PC-9 (cell line): ENCODE measurements around the gene PCP4. TPM values are rescaled to one million over a fixed set of nuclear protein-coding genes. Genes with fewer than 3 reads are reported as not detected.

Experiments
- BruUV-seq: library from RNA; stranded (reverse); fragments of 400-500 nt; replicated peaks from 2 replicates; lab custom pipeline; 2021; lab: Mats Ljungman, UMichigan
- CTCF ChIA-PET: fragments of 300-600 bp; sonication (Branson Sonifier 250); formaldehyde crosslinking; loops from one replicate; lab custom pipeline; 2022; ENCODE audit warnings: antibody characterized with exemption; lab: Charles Lee
- POLR2A ChIA-PET: fragments of 300-600 bp; sonication (Branson Sonifier 250); formaldehyde crosslinking; loops from one replicate; lab custom pipeline; 2022; ENCODE audit warnings: antibody characterized with exemption; ENCODE audit not compliant: unreplicated experiment; lab: Charles Lee
- DNase-seq, 2 experiments: peaks; one replicate each; pipeline versions ENCODE4 v3.0.0 to v3.0.0-alpha.2; 2015 to 2022; ENCODE audit warnings: mixed read lengths in 1 of 2
- H2AFZ ChIP-seq: fragments of 200-600 bp; sonication (generic); 2 replicates; pipeline ENCODE4 v1.8.1; 2017; ENCODE audit warnings: antibody characterized with exemption
- H3F3A ChIP-seq: fragments of 200-600 bp; sonication (generic); 2 replicates; pipeline ENCODE4 v1.8.1; 2017; ENCODE audit warnings: antibody characterized with exemption, mild to moderate bottlenecking, low read depth; ENCODE audit not compliant: insufficient read depth
- H3K27ac ChIP-seq: fragments of 200-600 bp; sonication (generic); 2 replicates; pipeline ENCODE4 v1.6.1; 2016; ENCODE audit warnings: mixed run types
- H3K27me3 ChIP-seq: fragments of 200-600 bp; sonication (generic); 2 replicates; pipeline ENCODE4 v1.6.1; 2016; ENCODE audit warnings: low read depth, mixed run types; ENCODE audit not compliant: insufficient read depth
- H3K36me3 ChIP-seq: fragments of 200-600 bp; sonication (generic); 2 replicates; pipeline ENCODE4 v1.6.1; 2016; ENCODE audit warnings: low read depth, mixed run types
- H3K4me1 ChIP-seq: fragments of 200-600 bp; sonication (generic); replicated peaks from 2 replicates; pipeline ENCODE4 v1.6.1; 2016; ENCODE audit warnings: mixed run types; ENCODE audit not compliant: insufficient read depth
- H3K4me2 ChIP-seq: fragments of 200-600 bp; sonication (generic); 2 replicates; pipeline ENCODE4 v1.6.1; 2017; ENCODE audit warnings: mixed run types
- H3K4me3 ChIP-seq: fragments of 200-600 bp; sonication (generic); 2 replicates; pipeline ENCODE4 v1.6.1; 2016; ENCODE audit warnings: mixed run types
- H3K79me2 ChIP-seq: fragments of 200-600 bp; sonication (generic); 2 replicates; pipeline ENCODE4 v1.6.1; 2017; ENCODE audit warnings: low read depth, mixed run types
- H3K9me2 ChIP-seq: fragments of 200-600 bp; sonication (generic); 2 replicates; pipeline ENCODE4 v1.8.1; 2017; ENCODE audit warnings: mild to moderate bottlenecking; ENCODE audit not compliant: insufficient read depth
- H3K9me3 ChIP-seq: fragments of 200-600 bp; sonication (generic); 2 replicates; pipeline ENCODE4 v1.8.1; 2016; ENCODE audit warnings: low read depth; ENCODE audit not compliant: insufficient read depth
- H4K20me1 ChIP-seq: fragments of 200-600 bp; sonication (generic); 2 replicates; pipeline ENCODE4 v1.8.1; 2017; ENCODE audit not compliant: insufficient read depth
- EZH2 ChIP-seq: fragments of 200-600 bp; sonication (generic); IDR thresholded peaks from 2 replicates; pipeline ENCODE4 v1.8.0; 2017; ENCODE audit warnings: antibody characterized with exemption, low read depth
- intact Hi-C: fragments of 100-400 bp; cut with micrococcal nuclease; formaldehyde crosslinking; loops from one replicate; pipeline ENCODE4 v1.10.0; 2022; ENCODE audit not compliant: unreplicated experiment
- total RNA-seq: library from RNA; stranded (reverse); gene quantifications from 2 replicates; pipeline ENCODE4 v1.2.3, GENCODE V29; 2021
- TF ChIP-seq, protein P1 (sequence below): fragments of 200-600 bp; sonication (generic); conservative IDR thresholded peaks from 2 replicates; pipeline ENCODE4 v1.6.1; 2017; ENCODE audit warnings: mixed run types, antibody characterized with exemption, mild to moderate bottlenecking, moderate library complexity

Gene PCP4
- total RNA-seq, 1 experiment from 2014 or later: not detected

DNA sequence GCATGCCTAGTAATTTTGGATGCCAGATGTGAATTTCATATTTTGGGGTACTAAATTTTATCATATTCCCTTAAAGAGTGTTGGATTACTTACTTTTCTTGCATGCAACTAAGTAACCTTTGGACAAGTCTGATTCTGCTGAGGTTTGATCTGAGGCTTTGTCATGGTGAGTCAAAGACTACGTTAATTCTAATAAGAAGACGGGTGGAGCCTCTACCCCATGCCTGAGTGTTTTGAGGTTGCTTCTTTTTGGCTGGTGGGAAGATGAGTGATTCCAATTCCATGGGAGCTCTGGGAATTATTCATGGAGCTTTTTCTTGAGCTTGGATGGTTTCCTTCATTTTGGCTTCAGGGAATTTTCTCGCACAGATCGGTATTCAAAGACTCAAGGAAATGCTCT is 11.6 kb upstream of the PCP4 start:
- DNase-seq: no peak
- TF ChIP-seq, protein P1, sequence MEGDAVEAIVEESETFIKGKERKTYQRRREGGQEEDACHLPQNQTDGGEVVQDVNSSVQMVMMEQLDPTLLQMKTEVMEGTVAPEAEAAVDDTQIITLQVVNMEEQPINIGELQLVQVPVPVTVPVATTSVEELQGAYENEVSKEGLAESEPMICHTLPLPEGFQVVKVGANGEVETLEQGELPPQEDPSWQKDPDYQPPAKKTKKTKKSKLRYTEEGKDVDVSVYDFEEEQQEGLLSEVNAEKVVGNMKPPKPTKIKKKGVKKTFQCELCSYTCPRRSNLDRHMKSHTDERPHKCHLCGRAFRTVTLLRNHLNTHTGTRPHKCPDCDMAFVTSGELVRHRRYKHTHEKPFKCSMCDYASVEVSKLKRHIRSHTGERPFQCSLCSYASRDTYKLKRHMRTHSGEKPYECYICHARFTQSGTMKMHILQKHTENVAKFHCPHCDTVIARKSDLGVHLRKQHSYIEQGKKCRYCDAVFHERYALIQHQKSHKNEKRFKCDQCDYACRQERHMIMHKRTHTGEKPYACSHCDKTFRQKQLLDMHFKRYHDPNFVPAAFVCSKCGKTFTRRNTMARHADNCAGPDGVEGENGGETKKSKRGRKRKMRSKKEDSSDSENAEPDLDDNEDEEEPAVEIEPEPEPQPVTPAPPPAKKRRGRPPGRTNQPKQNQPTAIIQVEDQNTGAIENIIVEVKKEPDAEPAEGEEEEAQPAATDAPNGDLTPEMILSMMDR: no peak
- TF ChIP-seq EZH2: no peak
- no TSS peak for BruUV-seq
- no peaks in the 10 kb centered on the region for H4K20me1 ChIP-seq
- H3K36me3 ChIP-seq: no peaks in the 10 kb centered on the region
- no peak overlapping the region for H3K4me2 ChIP-seq
- H2AFZ ChIP-seq: no peak overlapping the region
- no peaks in the 10 kb centered on the region for H3K27me3 ChIP-seq
- H3K9me3 ChIP-seq: no peaks in the 10 kb centered on the region
- no peak overlapping the region for H3K4me3 ChIP-seq
- H3K4me1 ChIP-seq: no peaks in the 10 kb centered on the region
- no peaks in the 10 kb centered on the region for H3K79me2 ChIP-seq
- no peaks in the 10 kb centered on the region for H3K9me2 ChIP-seq
- intact Hi-C loops: no loop called here
- ChIA-PET POLR2A (no interaction called here), CTCF (no interaction called here)
- no peak overlapping the region for H3K27ac ChIP-seq
- no peaks in the 10 kb centered on the region for H3F3A ChIP-seq

DNA sequence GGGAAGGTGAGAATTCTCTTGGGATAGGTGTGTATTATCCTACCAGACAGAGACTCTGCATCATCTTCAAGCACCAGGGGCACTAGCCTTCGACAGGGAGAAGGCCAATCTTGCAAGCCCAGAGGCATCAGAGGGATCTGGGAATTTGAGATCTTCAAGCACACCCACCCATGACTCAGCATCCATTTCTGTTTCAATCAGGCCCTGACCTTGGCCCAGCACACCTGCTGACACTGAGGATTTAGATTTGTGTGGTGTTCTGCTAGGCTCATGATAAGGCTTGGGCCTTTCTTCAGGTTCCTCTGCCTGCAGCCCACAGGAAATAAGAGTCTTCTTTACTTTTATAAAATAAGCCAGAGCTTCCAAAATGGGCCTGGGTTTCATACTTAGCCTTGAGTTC is 6.6 kb upstream of the PCP4 start:
- POLR2A ChIA-PET: no interaction called here
- Histone ChIP-seq H3K9me3 (no peaks in the 10 kb centered on the region), H3K4me2 (no peak overlapping the region), H3K27ac (no peak overlapping the region), H3K36me3 (no peaks in the 10 kb centered on the region), H3K79me2 (no peaks in the 10 kb centered on the region), H3K4me3 (no peak overlapping the region), H3F3A (no peaks in the 10 kb centered on the region), H4K20me1 (no peaks in the 10 kb centered on the region), H3K27me3 (no peaks in the 10 kb centered on the region), H3K4me1 (no peaks in the 10 kb centered on the region), H2AFZ (no peak overlapping the region), H3K9me2 (no peaks in the 10 kb centered on the region)
- CTCF ChIA-PET: no interaction called here
- no peak for DNase-seq
- no TSS peak for BruUV-seq
- intact Hi-C loops: no loop called here
- no peak for TF ChIP-seq EZH2
- TF ChIP-seq, protein P1: no peak

DNA sequence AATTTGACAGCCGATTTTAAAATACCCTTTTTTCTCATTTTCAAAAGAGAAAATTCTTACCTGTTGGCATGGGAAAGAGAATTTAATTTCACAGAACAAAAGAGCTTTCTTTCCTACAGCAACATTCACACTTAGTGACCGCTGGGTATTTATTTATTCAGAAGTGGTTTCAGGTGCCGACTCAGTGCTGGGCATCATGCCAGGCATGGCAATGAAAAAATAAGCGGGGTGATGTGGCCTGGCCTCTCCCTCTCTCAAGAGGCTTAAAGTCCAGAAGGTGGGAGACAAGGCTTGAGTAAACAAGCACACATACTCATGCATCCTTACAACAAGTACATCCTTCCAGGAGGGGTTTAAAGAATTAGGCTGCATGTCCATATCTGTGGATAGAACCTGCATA is 4.1 kb upstream of the PCP4 start:
- no peaks in the 10 kb centered on the region for H3F3A ChIP-seq
- intact Hi-C loops: no loop called here
- no peak overlapping the region for H2AFZ ChIP-seq
- no peak overlapping the region for H3K4me2 ChIP-seq
- H3K27ac ChIP-seq: no peak overlapping the region
- peaks cover 10% of the 10 kb centered on the region for H3K27me3 ChIP-seq
- H3K79me2 ChIP-seq: no peaks in the 10 kb centered on the region
- H3K9me3 ChIP-seq: no peaks in the 10 kb centered on the region
- no peak overlapping the region for H3K4me3 ChIP-seq
- CTCF ChIA-PET: no interaction called here
- H3K36me3 ChIP-seq: no peaks in the 10 kb centered on the region
- POLR2A ChIA-PET: no interaction called here
- H3K4me1 ChIP-seq: no peaks in the 10 kb centered on the region
- no peaks in the 10 kb centered on the region for H4K20me1 ChIP-seq
- H3K9me2 ChIP-seq: no peaks in the 10 kb centered on the region
- no peak for DNase-seq
- TF ChIP-seq EZH2: no peak
- TF ChIP-seq, protein P1: no peak
- no TSS peak for BruUV-seq
